Calu3 (cell line): ENCODE data around the gene GDPGP1. TPM values are rescaled to one million over a fixed set of nuclear protein-coding genes. Genes with fewer than 3 reads are reported as not detected.

ENCODE experiments used
- BruUV-seq: library from RNA; stranded (reverse); fragments of 400-500 nt; replicated peaks from 2 replicates; lab custom pipeline; 2021; lab: Mats Ljungman, UMichigan
- CTCF ChIA-PET: fragments of 300-600 bp; sonication (Branson Sonifier 250); formaldehyde crosslinking; loops from one replicate; lab custom pipeline; 2022; ENCODE audit warnings: antibody characterized with exemption; lab: Charles Lee
- DNase-seq: peaks from one replicate; pipeline ENCODE4 v3.0.0; 2022
- H3K27ac Mint-ChIP-seq: one replicate; pipeline ENCODE4 v1.8.0; 2022; ENCODE audit warnings: mixed read lengths; ENCODE audit not compliant: unreplicated experiment
- H3K27me3 Mint-ChIP-seq: one replicate; pipeline ENCODE4 v1.8.0; 2022; ENCODE audit warnings: mixed read lengths; ENCODE audit not compliant: unreplicated experiment
- H3K36me3 Mint-ChIP-seq: one replicate; pipeline ENCODE4 v1.8.0; 2022; ENCODE audit warnings: mild to moderate bottlenecking, moderate library complexity, mixed read lengths; ENCODE audit not compliant: insufficient read depth, unreplicated experiment
- H3K4me1 Mint-ChIP-seq: one replicate; pipeline ENCODE4 v1.8.0; 2022; ENCODE audit warnings: mild to moderate bottlenecking, low read depth, mixed read lengths; ENCODE audit not compliant: unreplicated experiment
- H3K4me3 Mint-ChIP-seq: one replicate; pipeline ENCODE4 v1.8.0; 2022; ENCODE audit warnings: mild to moderate bottlenecking, low read depth, moderate library complexity, mixed read lengths; ENCODE audit not compliant: unreplicated experiment
- H3K9me3 Mint-ChIP-seq: one replicate; pipeline ENCODE4 v1.8.0; 2022; ENCODE audit warnings: low read depth, mixed read lengths; ENCODE audit not compliant: unreplicated experiment
- intact Hi-C: fragments of 100-400 bp; cut with micrococcal nuclease; formaldehyde crosslinking; loops from one replicate; pipeline ENCODE4 v1.10.0; 2022; ENCODE audit not compliant: unreplicated experiment
- total RNA-seq: library from RNA; stranded (reverse); gene quantifications from 2 replicates; pipeline ENCODE4 v1.2.3, GENCODE V29; 2022
- TF ChIP-seq, protein P1 (sequence below): fragments of 200-600 bp; IDR thresholded peaks from one replicate; pipeline ENCODE4 v1.8.0; 2022; ENCODE audit warnings: antibody characterized with exemption; ENCODE audit not compliant: unreplicated experiment

GDPGP1 gene
- total RNA-seq, 1 experiment from 2014 or later, result 20.3 TPM

DNA sequence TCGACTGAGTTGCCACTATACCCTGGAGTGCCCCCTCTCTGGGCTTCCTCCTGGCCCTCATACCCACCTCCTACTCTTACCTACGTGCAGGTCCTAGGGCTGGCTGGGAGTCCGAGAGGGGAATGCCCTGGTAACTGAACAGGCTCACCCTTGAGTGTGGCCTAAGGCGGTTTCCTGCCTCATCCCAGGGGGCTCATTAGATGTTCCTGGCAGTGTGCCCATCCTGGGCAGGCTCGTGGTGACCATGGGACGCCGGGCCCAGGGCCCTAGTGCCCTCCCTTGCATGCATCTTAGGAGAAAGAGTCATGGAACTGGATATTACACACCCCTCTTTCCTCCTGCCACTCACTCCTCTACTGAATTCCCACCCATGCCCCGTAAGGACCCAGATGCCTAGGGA, 30.1 kb upstream of the GDPGP1 start:
- Mint-ChIP-seq H3K36me3 (peaks cover 47% of the 10 kb centered on the region), H3K4me3 (no peak overlapping the region), H3K27me3 (no peaks in the 10 kb centered on the region), H3K4me1 (peaks cover 11% of the 10 kb centered on the region), H3K9me3 (no peaks in the 10 kb centered on the region), H3K27ac (no peak overlapping the region)
- no peak for DNase-seq
- CTCF ChIA-PET, result no interaction called here
- intact Hi-C loops, result no loop called here
- no TSS peak for BruUV-seq
- TF ChIP-seq, protein P1, sequence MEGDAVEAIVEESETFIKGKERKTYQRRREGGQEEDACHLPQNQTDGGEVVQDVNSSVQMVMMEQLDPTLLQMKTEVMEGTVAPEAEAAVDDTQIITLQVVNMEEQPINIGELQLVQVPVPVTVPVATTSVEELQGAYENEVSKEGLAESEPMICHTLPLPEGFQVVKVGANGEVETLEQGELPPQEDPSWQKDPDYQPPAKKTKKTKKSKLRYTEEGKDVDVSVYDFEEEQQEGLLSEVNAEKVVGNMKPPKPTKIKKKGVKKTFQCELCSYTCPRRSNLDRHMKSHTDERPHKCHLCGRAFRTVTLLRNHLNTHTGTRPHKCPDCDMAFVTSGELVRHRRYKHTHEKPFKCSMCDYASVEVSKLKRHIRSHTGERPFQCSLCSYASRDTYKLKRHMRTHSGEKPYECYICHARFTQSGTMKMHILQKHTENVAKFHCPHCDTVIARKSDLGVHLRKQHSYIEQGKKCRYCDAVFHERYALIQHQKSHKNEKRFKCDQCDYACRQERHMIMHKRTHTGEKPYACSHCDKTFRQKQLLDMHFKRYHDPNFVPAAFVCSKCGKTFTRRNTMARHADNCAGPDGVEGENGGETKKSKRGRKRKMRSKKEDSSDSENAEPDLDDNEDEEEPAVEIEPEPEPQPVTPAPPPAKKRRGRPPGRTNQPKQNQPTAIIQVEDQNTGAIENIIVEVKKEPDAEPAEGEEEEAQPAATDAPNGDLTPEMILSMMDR, result no peak

DNA sequence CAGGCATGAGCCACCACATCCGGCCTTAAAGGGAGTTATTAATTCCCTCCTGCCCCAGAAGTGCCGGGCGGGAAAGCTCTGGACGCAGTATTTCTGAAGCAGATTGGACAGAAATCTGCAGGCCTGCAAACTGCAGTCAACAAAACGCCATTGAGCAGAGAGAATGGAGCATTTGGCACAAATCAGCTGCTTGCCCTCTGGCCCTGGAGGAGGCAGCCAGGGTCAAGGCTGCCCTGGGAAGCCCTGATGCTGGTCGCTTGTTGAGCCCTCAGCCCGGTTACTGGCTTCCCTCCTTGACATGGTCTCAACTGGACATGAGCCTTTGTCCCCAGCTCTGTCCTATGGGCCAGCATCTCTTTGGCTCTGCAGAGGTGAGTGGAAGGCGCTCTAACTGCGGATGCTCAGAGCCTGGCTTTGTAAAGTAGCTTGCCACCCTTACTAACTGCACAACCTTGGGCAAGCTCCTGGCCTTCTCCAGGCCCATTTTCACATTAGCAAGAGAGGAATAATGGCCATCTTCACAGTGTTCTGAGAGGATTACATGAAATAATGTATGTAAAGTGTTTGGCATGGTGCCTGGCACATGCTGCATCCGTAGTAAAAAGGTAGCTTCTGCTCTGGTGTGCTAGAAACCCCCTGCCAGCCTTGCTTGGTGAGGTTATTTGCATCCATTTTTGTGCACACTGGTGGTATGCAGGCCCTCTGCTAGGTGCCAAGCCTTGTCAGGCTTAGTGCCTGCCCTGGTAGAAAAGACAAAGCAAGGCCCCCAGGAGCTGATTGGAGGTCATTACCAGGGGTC, 28.8 kb upstream of the GDPGP1 start:
- Mint-ChIP-seq H3K4me1 (peaks cover 22% of the 10 kb centered on the region), H3K27ac (no peak overlapping the region), H3K36me3 (peaks cover 61% of the 10 kb centered on the region), H3K4me3 (no peak overlapping the region), H3K9me3 (no peaks in the 10 kb centered on the region), H3K27me3 (no peaks in the 10 kb centered on the region)
- TF ChIP-seq, protein P1, result no peak
- intact Hi-C loops, result no loop called here
- CTCF ChIA-PET, result no interaction called here
- BruUV-seq, result TSS peak; percentile 1
- no peak for DNase-seq

- TF ChIP-seq, protein P1, result no peak
- no TSS peak for BruUV-seq
- no peaks in the 10 kb centered on the region for H3K27me3 Mint-ChIP-seq
- no peak for DNase-seq
- no peaks in the 10 kb centered on the region for H3K9me3 Mint-ChIP-seq
- peaks cover 63% of the 10 kb centered on the region for H3K36me3 Mint-ChIP-seq
- H3K4me3 Mint-ChIP-seq, result no peak overlapping the region
- intact Hi-C loops, result no loop called here
- CTCF ChIA-PET, result interaction anchor here (0.6 kb wide), 1 partner anchor 605 kb away, joined by 4 read pairs; no protein-coding TSS in a partner anchor
- peaks cover 29% of the 10 kb centered on the region for H3K4me1 Mint-ChIP-seq
- no peak overlapping the region for H3K27ac Mint-ChIP-seq
Observed at GRCh38 chr15:90205886-90206285, 28.1 kb upstream of the GDPGP1 start.

DNA sequence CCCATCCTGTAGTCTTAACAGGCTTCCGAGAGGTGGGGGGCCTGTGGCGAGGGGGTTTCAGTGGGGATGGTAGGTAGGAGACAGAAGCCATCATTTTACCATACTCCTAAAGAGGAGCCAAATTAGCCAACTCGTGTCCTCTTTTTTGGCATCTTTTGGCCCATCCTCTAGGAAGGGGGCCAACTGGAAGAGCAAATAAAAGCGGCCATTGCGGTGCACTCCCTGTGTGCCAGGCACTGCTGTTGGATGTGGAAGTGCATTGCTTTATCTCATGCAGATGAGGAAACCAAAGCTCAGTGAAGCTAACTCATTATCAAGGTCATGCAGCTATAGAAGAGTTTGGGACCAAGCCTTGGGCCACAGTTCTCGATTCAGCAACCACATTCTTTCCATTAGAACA, 26.8 kb upstream of the GDPGP1 start:
- no TSS peak for BruUV-seq
- intact Hi-C loops, result no loop called here
- Mint-ChIP-seq H3K27ac (no peak overlapping the region), H3K9me3 (no peaks in the 10 kb centered on the region), H3K4me1 (peaks cover 41% of the 10 kb centered on the region), H3K4me3 (no peak overlapping the region), H3K27me3 (no peaks in the 10 kb centered on the region), H3K36me3 (peaks cover 64% of the 10 kb centered on the region)
- CTCF ChIA-PET, result interaction anchor here (0.6 to 1.1 kb wide), 2 partner anchors 21 to 43 kb away, joined by 3 read pairs; no protein-coding TSS in a partner anchor
- TF ChIP-seq, protein P1, result no peak
- no peak for DNase-seq
